ENCODE measurements around the gene PPP1R18. TPM values are rescaled to one million over a fixed set of nuclear protein-coding genes. Genes with fewer than 3 reads are reported as not detected.

The PPP1R18 gene
- total RNA-seq, 2 experiments from 2014 or later: 112 to 115 TPM

DNA sequence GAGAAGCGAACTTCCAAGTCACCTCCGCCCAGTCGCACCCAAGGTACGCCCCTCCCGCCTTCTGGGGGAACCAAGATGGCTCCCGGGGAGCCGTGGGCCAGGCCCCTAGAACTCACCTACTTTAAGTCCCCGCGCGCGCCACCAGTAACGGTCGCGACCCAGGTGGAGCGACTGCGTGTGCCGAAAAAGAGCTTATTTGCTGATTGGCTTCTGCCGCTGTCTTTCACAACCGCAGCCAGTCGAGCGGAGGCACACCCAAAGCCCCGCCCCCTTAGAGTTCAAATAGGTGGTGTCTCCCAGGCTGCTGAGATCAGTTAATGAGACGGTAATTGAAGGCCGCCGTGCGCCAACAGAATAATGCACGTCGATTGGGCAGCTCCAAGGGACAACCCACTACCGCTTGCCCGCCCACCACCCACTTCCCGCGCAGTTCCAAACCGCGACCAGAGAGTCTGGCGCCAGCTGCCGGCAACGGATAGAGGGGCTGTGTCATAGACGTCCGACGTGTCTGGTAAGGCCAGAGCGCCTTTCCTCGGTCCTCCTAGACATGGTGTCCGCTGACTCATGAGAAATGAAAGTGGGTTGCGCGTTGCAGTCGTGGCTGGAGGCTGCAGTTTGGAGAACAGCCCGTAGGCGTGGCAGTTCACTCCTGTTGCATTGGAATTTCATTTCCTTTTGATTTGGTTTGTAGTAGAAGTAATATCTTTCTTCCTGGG, 30.8 kb upstream of the PPP1R18 start, which contains the start of gene MDC1:
TSS of gene MDC1 (minus strand) at position 153 of the 716 bp plus-strand sequence. CDS start 2,106 bp downstream, outside the sequence.
- H3K4me3 Mint-ChIP-seq: peak within 1 kb of the TSS; percentile 98
- DNase-seq: peak; percentile 100
- peaks cover 45% of the 10 kb centered on the region for H3K4me1 Mint-ChIP-seq (ENCODE audit: low read depth)
- H3K9me3 Mint-ChIP-seq: no peaks in the 10 kb centered on the region
- peak within 1 kb of the TSS; percentile 99 for H3K27ac Mint-ChIP-seq
- peaks cover 64% of the 10 kb centered on the region for H3K36me3 Mint-ChIP-seq (ENCODE audit: low read depth)
- intact Hi-C loops (cut with micrococcal nuclease): loop anchor here (1.0 to 5.0 kb wide), 7 partner anchors 35 to 485 kb away; partner anchors contain the start of genes GNL1, GTF2H4, HLA-E and MRPS18B
- H3K27me3 Mint-ChIP-seq (ENCODE audit: low read depth): no peaks in the 10 kb centered on the region
- CTCF ChIA-PET: interaction anchor here (1.2 to 2.9 kb wide), 2 partner anchors 36 to 38 kb away, joined by 7 to 13 read pairs; no protein-coding TSS in a partner anchor

DNA sequence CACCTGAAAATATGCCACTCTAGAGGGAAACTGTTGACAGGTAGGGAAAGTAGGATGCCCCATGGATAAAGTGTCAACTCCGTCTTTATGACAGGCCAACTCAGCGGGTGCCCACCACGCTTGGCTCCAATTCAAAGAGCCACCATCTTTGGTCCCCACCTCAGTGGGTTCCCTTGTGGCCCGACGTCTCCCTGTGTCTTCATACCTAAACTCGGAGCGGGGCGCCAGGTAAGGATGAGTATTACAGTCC, 30.4 kb upstream of the PPP1R18 start:
- intact Hi-C loops (cut with micrococcal nuclease): loop anchor here (1.0 to 5.0 kb wide), 7 partner anchors 35 to 485 kb away; partner anchors contain the start of genes GNL1, GTF2H4, HLA-E and MRPS18B
- no peaks in the 10 kb centered on the region for H3K9me3 Mint-ChIP-seq
- CTCF ChIA-PET: interaction anchor here (1.2 to 2.9 kb wide), 2 partner anchors 35 to 38 kb away, joined by 7 to 13 read pairs; no protein-coding TSS in a partner anchor
- no peaks in the 10 kb centered on the region for H3K27me3 Mint-ChIP-seq (ENCODE audit: low read depth)
- peaks cover 64% of the 10 kb centered on the region for H3K36me3 Mint-ChIP-seq (ENCODE audit: low read depth)
- peaks cover 49% of the 10 kb centered on the region for H3K4me1 Mint-ChIP-seq (ENCODE audit: low read depth)
- H3K27ac Mint-ChIP-seq: peak overlapping the region; percentile 99
- no peak for DNase-seq
- peak overlapping the region; percentile 98 for H3K4me3 Mint-ChIP-seq

DNA sequence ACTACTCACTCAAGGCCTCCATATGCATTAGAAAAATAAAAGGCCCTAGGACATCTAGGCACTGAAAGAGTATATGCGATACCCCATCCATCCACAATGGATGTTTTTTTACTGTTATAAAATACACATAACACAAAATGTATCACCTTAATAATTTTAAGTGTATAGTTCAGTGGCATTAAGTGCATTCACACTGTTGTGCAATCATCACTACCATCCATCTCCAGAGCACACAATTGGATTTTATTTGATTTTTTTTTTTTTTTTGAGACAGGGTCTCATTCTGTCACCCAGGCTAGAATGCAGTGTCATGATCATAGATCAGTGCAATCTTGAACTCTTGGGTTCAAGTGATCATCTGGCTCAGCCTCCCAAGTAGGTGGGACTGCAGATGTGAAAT, 27.8 kb upstream of the PPP1R18 start:
- Mint-ChIP-seq H3K9me3 (no peaks in the 10 kb centered on the region), H3K27ac (no peak overlapping the region), H3K27me3 (ENCODE audit: low read depth) (no peaks in the 10 kb centered on the region), H3K4me1 (ENCODE audit: low read depth) (peaks cover 47% of the 10 kb centered on the region), H3K4me3 (no peak overlapping the region), H3K36me3 (ENCODE audit: low read depth) (peaks cover 66% of the 10 kb centered on the region)
- intact Hi-C loops (cut with micrococcal nuclease): no loop called here
- CTCF ChIA-PET: interaction anchor here (0.6 kb wide), 1 partner anchor 260 kb away, joined by 4 read pairs; no protein-coding TSS in a partner anchor
- DNase-seq: no peak

DNA sequence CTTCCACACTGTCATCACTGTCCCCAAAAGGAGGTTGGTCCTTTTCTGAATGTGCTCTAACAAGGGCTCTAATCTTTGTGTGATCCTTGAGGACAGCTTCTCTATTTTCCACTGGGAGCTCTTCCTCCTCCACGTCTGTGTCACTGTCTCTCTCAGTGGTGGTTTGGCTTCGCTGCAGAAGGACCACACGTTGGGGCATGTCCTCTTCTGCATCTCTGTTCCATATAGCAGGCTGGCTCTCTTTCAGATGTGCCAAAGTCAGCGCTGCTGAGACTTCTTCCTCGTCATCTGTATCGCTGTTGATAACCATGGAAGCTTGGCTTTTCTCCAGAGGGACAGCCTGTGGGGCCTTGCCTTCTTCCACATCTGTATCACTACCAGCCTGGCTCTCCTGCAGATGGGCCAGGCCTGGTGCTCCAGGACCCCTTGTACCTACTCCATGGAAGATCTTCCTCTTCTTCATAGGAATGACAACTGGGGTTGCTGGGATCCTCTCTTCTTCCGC, 26.0 kb upstream of the PPP1R18 start:
- H3K36me3 Mint-ChIP-seq (ENCODE audit: low read depth): peaks cover 72% of the 10 kb centered on the region
- intact Hi-C loops (cut with micrococcal nuclease): no loop called here
- peaks cover 35% of the 10 kb centered on the region for H3K4me1 Mint-ChIP-seq (ENCODE audit: low read depth)
- no peaks in the 10 kb centered on the region for H3K9me3 Mint-ChIP-seq
- CTCF ChIA-PET: interaction anchor here (1.3 to 3.0 kb wide), 2 partner anchors 18 to 34 kb away, joined by 3 to 10 read pairs; no protein-coding TSS in a partner anchor
- H3K27me3 Mint-ChIP-seq (ENCODE audit: low read depth): no peaks in the 10 kb centered on the region
- H3K4me3 Mint-ChIP-seq: no peak overlapping the region
- H3K27ac Mint-ChIP-seq: no peak overlapping the region
- no peak for DNase-seq

DNA sequence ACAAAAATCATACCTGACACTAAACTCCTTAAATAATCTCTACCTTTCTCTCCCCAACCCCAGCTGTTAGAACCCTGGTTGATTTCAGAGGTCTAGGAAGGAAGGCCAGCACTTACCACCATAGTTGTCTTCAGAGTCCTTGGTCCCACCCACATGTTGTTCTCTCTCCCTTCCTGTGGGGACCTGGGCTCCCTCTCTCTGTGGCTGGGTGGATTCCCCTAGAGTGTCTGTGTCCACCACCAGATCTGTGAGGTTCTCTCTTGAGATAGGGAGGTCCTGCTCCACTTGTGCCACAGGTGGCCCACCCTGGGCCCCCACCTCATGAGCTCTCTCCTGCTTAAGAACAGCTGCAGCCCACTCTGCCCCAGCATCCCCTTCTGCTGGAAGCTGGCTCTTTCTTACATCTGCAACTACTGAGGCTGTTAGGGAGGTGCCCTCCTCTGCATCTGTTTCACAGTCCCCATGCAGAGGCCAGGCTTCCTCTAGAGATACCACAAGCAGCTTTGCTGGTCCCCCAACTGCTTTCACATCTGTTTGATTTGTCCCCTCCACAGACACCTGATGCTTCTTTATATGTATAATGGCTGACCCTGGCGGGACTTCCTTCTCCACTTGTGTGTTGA, 25.4 kb upstream of the PPP1R18 start:
- peaks cover 71% of the 10 kb centered on the region for H3K36me3 Mint-ChIP-seq (ENCODE audit: low read depth)
- peaks cover 35% of the 10 kb centered on the region for H3K4me1 Mint-ChIP-seq (ENCODE audit: low read depth)
- DNase-seq: no peak
- no peaks in the 10 kb centered on the region for H3K27me3 Mint-ChIP-seq (ENCODE audit: low read depth)
- no peaks in the 10 kb centered on the region for H3K9me3 Mint-ChIP-seq
- no peak overlapping the region for H3K4me3 Mint-ChIP-seq
- H3K27ac Mint-ChIP-seq: peak overlapping the region; percentile 33
- CTCF ChIA-PET: interaction anchor here (0.8 to 3.0 kb wide), 4 partner anchors 19 to 98 kb away, joined by 3 to 10 read pairs (median 4); no protein-coding TSS in a partner anchor
- intact Hi-C loops (cut with micrococcal nuclease): no loop called here

DNA sequence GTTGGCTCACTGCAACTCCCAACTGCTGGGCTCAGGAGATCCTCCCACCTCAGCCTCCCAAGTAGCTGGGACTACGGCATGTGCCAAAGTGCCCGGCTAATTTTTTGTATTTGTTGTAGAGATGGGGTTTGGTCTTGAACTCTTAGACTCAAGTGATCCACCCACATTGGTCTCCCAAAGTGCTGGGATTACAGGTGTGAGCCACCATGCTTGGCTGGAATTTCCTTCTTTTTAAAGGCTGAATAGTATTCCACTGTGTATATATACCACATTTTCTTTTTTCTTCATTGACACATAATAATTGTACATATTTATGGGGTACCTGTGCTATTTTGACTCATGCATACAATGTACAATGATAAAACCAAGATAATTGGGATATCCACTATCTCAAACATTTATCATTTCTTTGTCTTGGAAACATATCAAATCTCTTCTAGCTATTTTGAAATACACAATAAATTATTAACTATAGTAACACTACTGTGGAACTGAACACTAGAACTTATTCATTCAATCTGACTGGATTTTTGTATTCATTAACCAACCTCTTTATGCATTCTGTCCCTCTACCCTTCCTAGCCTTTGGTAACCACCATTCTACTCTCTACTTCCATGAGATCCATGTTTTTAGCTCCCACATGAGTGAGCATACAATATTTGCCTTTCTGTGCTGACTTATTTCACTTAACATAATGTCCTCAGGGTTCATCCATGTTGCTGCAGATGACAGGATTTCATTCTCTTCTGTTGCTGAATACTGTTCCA, 22.8 kb upstream of the PPP1R18 start:
- H3K9me3 Mint-ChIP-seq: no peaks in the 10 kb centered on the region
- intact Hi-C loops (cut with micrococcal nuclease): no loop called here
- H3K27ac Mint-ChIP-seq: no peak overlapping the region
- peaks cover 65% of the 10 kb centered on the region for H3K36me3 Mint-ChIP-seq (ENCODE audit: low read depth)
- DNase-seq: no peak
- H3K27me3 Mint-ChIP-seq (ENCODE audit: low read depth): no peaks in the 10 kb centered on the region
- peaks cover 14% of the 10 kb centered on the region for H3K4me1 Mint-ChIP-seq (ENCODE audit: low read depth)
- CTCF ChIA-PET: no interaction called here
- no peak overlapping the region for H3K4me3 Mint-ChIP-seq

DNA sequence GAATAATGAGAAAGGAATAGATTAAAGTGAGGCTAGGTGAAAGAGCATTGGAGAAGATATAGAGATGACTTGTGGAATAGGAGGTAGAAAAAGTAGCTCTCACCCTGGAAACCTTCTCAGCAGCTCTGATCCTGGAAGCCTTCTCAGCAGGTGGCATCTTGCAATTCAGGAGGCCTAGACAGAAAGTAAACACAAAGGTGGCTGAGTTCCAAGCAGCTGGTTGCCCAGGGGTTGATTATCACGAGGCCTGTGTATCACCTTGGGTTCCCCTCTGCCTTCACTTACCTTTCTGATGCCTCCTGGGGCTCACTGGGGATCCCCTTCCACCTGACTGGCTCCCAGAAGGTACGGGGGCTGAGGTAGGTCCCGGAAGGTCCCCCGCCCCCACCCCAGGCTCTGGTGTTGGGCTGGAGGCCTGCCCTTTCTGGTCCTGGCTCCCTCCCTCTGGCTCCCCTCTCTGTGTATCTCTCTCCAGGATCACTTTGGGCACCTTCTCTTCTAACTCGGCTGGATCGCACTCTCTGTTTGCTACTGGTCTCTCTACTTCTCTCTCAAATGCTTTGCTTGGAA, 20.9 kb upstream of the PPP1R18 start:
- DNase-seq: no peak
- Mint-ChIP-seq H3K27ac (no peak overlapping the region), H3K4me3 (no peak overlapping the region), H3K27me3 (ENCODE audit: low read depth) (no peaks in the 10 kb centered on the region), H3K9me3 (no peaks in the 10 kb centered on the region), H3K36me3 (ENCODE audit: low read depth) (peaks cover 63% of the 10 kb centered on the region), H3K4me1 (ENCODE audit: low read depth) (peaks cover 7% of the 10 kb centered on the region)
- intact Hi-C loops (cut with micrococcal nuclease): no loop called here
- CTCF ChIA-PET: no interaction called here

DNA sequence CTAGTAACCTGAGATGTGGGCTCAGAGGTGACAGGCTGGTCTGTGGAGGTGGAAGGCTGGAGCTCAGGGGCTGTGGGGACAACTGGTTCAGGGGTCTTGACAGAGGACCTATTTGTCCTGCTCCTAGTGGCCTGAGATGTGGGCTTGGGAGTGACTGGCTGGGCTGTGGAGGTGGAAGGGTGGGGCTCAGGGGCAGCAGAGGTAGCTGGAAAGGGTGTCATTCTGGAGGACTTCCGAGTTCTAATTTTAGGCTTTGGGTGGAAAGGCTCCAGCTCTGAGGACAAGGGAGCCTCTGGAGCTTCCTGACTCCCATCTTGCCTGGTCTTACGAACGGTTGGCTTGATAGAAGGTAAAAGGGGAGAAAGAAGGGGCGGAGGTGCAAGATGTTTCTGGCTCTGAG, 19.2 kb upstream of the PPP1R18 start:
- no peak overlapping the region for H3K27ac Mint-ChIP-seq
- H3K4me3 Mint-ChIP-seq: no peak overlapping the region

DNA sequence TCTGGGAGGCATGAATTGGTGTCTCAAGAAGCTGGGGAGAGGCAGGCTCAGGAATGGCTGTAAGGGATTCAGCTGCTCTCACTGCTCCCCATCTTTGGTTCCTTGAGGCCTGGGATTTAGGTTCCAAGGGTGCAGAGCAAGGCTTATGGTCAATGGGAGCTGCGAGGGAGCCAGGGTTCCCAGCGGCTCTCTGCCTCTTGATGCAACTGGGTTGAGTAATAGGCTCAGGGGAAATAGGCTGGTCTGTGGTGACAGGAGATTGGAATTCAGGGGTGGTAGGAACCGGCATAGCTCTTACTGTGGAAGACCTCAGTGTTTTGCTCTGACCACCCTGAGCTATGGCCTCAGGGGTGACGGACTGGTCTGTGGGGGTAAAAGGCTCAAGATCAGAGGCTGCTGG, 17.4 kb upstream of the PPP1R18 start:
- CTCF ChIA-PET: interaction anchor here (1.9 kb wide), 1 partner anchor 16 kb away, joined by 4 read pairs; no protein-coding TSS in a partner anchor
- DNase-seq: no peak
- Mint-ChIP-seq H3K9me3 (no peaks in the 10 kb centered on the region), H3K27me3 (ENCODE audit: low read depth) (no peaks in the 10 kb centered on the region), H3K36me3 (ENCODE audit: low read depth) (peaks cover 50% of the 10 kb centered on the region), H3K4me1 (ENCODE audit: low read depth) (no peaks in the 10 kb centered on the region), H3K27ac (no peak overlapping the region), H3K4me3 (no peak overlapping the region)
- intact Hi-C loops (cut with micrococcal nuclease): no loop called here

More for the DNA sequence above, 19.2 kb upstream of the PPP1R18 start:
- Mint-ChIP-seq H3K36me3 (ENCODE audit: low read depth) (peaks cover 51% of the 10 kb centered on the region), H3K4me1 (ENCODE audit: low read depth) (no peaks in the 10 kb centered on the region), H3K9me3 (no peaks in the 10 kb centered on the region), H3K27me3 (ENCODE audit: low read depth) (no peaks in the 10 kb centered on the region)
- DNase-seq: no peak
- intact Hi-C loops (cut with micrococcal nuclease): no loop called here
- CTCF ChIA-PET: interaction anchor here (0.6 to 1.9 kb wide), 3 partner anchors 18 to 30 kb away, joined by 3 to 4 read pairs (median 3); no protein-coding TSS in a partner anchor

DNA sequence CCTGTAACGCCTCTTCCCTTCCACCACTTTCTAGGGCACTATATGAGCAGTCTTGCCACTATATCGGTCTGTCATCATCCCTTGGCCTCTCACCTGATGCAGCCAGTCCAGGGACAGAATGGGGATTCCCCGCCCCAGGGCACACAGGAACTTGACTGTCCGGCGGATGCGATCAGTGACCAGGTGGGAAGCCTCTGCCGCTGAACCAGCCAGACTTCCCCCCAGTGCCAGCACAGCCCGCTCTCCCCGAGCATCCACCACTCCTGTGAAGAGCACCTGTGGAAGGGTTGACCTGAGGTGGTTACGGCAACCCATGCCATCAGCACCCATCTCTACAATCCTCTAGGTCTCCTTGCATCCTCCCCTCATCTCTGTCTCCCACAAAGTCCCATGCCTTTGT, 16.6 kb upstream of the PPP1R18 start:
- no peaks in the 10 kb centered on the region for H3K27me3 Mint-ChIP-seq (ENCODE audit: low read depth)
- H3K27ac Mint-ChIP-seq: no peak overlapping the region
- no peak for DNase-seq
- no peaks in the 10 kb centered on the region for H3K4me1 Mint-ChIP-seq (ENCODE audit: low read depth)
- intact Hi-C loops (cut with micrococcal nuclease): no loop called here
- CTCF ChIA-PET: interaction anchor here (0.6 kb wide), 1 partner anchor 995 kb away, joined by 3 read pairs; no protein-coding TSS in a partner anchor
- H3K36me3 Mint-ChIP-seq (ENCODE audit: low read depth): peaks cover 46% of the 10 kb centered on the region
- no peaks in the 10 kb centered on the region for H3K9me3 Mint-ChIP-seq
- H3K4me3 Mint-ChIP-seq: no peak overlapping the region

DNA sequence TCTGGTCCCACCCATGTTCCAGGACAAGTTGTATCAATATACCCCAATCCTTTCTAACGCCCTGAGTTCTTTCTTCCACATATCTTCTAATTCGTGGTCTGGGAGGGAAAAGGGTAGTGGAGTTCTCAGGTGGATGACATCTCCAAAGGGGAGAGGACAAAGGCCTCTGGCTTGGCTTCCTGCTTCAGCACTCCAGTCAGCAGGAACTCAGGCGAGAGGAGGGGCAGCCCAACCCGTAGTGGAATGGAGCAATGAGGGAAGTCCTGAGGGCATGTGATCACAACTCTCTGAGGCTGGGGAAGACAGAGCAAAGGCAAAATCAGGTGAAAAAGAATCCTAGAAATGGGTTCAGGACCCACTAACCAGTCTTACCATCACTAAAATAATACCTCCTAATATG, 13.9 kb upstream of the PPP1R18 start:
- H3K4me1 Mint-ChIP-seq (ENCODE audit: low read depth): peaks cover 4% of the 10 kb centered on the region
- H3K27me3 Mint-ChIP-seq (ENCODE audit: low read depth): no peaks in the 10 kb centered on the region
- no peak for DNase-seq
- peaks cover 34% of the 10 kb centered on the region for H3K36me3 Mint-ChIP-seq (ENCODE audit: low read depth)
- no peaks in the 10 kb centered on the region for H3K9me3 Mint-ChIP-seq
- H3K27ac Mint-ChIP-seq: no peak overlapping the region
- intact Hi-C loops (cut with micrococcal nuclease): no loop called here
- CTCF ChIA-PET: interaction anchor here (0.7 kb wide), 1 partner anchor 322 kb away, joined by 4 read pairs; no protein-coding TSS in a partner anchor
- H3K4me3 Mint-ChIP-seq: no peak overlapping the region

Measured in activated naive CD4-positive, alpha-beta T cell treated with anti-CD3 and anti-CD28 coated beads for 36 hours (primary cell).